Body of pancreas (tissue), 4 donors: ENCODE results near the gene TAB3.

ENCODE experiments used
- POLR2A ChIP-seq, 3 donors: fragments of 450-650 bp; IDR thresholded peaks; one replicate each; pipeline ENCODE4 v1.6.1; 2016; ENCODE audit warnings: antibody characterized with exemption in 3 of 3, mild to moderate bottlenecking in 2 of 3
- TF ChIP-seq, protein P1 (sequence below), 7 experiments: fragments of 450-650 bp in 4 of 7; fragments of 200-600 bp in 3 of 7; sonication (generic) in 3 of 7; IDR thresholded peaks; one replicate each; pipeline ENCODE4 v1.5.1; 2016 to 2019; ENCODE audit warnings: antibody characterized with exemption in 7 of 7

DNA sequence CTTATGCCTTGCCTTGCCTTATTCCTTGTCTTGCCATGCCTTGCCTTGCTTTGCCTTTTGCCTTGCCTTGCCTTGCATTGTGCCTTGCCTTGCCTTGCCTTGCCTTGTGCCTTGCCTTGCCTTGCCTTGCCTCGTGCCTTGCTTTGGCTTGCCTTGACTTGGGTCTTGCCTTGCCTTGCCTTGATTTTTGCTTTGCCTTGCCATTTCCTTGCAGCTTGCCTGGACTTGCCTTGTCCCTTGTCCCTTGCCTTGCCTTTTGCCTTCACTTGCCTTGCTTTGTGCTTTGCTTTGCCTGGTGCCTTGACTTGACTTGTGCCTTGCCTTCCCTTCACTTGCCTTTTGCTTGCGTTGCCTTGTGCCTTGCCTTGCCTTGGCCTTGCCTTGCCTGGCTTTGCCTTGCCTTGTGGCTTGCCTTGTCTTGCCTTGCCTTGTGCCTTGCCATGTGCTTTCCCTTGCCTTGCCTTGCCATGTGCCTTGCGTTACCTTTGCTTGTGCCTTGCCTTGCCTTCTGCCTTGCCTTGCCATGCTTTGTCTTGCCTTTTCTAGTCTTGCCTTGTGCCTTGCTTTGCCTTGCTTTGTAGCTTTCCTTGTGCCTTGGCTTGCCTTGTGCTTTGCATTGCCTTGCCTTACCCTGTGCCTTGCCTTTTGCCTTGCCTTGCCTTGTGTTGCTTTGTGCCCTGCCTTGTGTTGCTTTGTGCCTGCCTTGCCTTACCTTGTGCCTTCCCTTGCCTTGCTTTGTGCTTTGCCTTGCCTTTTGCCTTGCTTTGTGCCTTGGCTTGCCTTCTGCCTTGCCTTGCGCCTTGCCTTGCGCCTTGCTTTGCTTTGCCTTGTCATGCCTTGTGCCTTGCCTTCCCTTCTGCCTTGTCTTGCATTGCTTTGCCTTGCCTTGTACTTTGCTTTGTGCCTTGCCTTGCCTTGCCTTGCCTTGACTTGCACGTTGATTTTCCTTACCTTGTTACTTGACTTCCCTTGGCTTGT is 92.8 kb downstream of the TAB3 start:
- TF ChIP-seq, protein P1, sequence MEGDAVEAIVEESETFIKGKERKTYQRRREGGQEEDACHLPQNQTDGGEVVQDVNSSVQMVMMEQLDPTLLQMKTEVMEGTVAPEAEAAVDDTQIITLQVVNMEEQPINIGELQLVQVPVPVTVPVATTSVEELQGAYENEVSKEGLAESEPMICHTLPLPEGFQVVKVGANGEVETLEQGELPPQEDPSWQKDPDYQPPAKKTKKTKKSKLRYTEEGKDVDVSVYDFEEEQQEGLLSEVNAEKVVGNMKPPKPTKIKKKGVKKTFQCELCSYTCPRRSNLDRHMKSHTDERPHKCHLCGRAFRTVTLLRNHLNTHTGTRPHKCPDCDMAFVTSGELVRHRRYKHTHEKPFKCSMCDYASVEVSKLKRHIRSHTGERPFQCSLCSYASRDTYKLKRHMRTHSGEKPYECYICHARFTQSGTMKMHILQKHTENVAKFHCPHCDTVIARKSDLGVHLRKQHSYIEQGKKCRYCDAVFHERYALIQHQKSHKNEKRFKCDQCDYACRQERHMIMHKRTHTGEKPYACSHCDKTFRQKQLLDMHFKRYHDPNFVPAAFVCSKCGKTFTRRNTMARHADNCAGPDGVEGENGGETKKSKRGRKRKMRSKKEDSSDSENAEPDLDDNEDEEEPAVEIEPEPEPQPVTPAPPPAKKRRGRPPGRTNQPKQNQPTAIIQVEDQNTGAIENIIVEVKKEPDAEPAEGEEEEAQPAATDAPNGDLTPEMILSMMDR (IDR thresholded peaks at IDR 0.05) = no peak
- TF ChIP-seq POLR2A (IDR thresholded peaks at IDR 0.05) = no peak
